Stimulated activated memory B cell treated with anti-CD40 and anti-IgM and Interleukin-4, amounts not matched to agents 10 μg/mL and 1 μg/mL and 100 μg/mL, for 72 hours (primary cell): Measurements from ENCODE around the gene KSR1.
"Not testable (repeated sequence)": the region's sequence is repeated elsewhere in the genome, so short reads cannot be mapped to it uniquely, and the experiment has no call there.

Source experiments
- ATAC-seq: fragments of 150-1000 bp; cut with Tn5 transposase; 2 replicates; pipeline ENCODE4 v1.10.0; 2021
- H3K27ac Mint-ChIP-seq: one replicate; pipeline ENCODE4 v1.8.0; 2022; ENCODE audit warnings: mild to moderate bottlenecking, mixed read lengths
- H3K27me3 Mint-ChIP-seq: one replicate; pipeline ENCODE4 v1.8.0; 2022; ENCODE audit warnings: mixed read lengths
- H3K36me3 Mint-ChIP-seq: one replicate; pipeline ENCODE4 v1.8.0; 2022; ENCODE audit warnings: mixed read lengths
- H3K4me1 Mint-ChIP-seq: one replicate; pipeline ENCODE4 v1.8.0; 2022; ENCODE audit warnings: mixed read lengths
- H3K4me3 Mint-ChIP-seq: one replicate; pipeline ENCODE4 v1.8.0; 2022; ENCODE audit warnings: mild to moderate bottlenecking, moderate library complexity, mixed read lengths
- H3K9me3 Mint-ChIP-seq: one replicate; pipeline ENCODE4 v1.8.0; 2022; ENCODE audit warnings: mixed read lengths

The KSR1 gene

GRCh38 chr17:27666831-27667560 is 210.7 kb downstream of the KSR1 start:
- H3K27me3 Mint-ChIP-seq: peaks cover 24% of the 10 kb centered on the region
- H3K4me1 Mint-ChIP-seq: no peaks in the 10 kb centered on the region
- ATAC-seq: no peak
- no peak overlapping the region for H3K4me3 Mint-ChIP-seq
- H3K27ac Mint-ChIP-seq: no peak overlapping the region
- H3K36me3 Mint-ChIP-seq: no peaks in the 10 kb centered on the region
- no peaks in the 10 kb centered on the region for H3K9me3 Mint-ChIP-seq

- no peak overlapping the region for H3K27ac Mint-ChIP-seq
These were observed 211.6 kb downstream of the KSR1 start for GRCh38 chr17:27667656-27668487.

GRCh38 chr17:27668488-27668823 is 212.2 kb downstream of the KSR1 start:
- Mint-ChIP-seq H3K4me3 (no peak overlapping the region), H3K27me3 (peaks cover 19% of the 10 kb centered on the region), H3K9me3 (no peaks in the 10 kb centered on the region), H3K36me3 (no peaks in the 10 kb centered on the region), H3K27ac (no peak overlapping the region), H3K4me1 (no peaks in the 10 kb centered on the region)
- ATAC-seq: no peak

More at GRCh38 chr17:27667656-27668487, 211.6 kb downstream of the KSR1 start:
- Mint-ChIP-seq H3K27me3 (peaks cover 19% of the 10 kb centered on the region), H3K4me3 (no peak overlapping the region), H3K36me3 (no peaks in the 10 kb centered on the region), H3K9me3 (no peaks in the 10 kb centered on the region), H3K4me1 (no peaks in the 10 kb centered on the region)
- ATAC-seq: no peak

GRCh38 chr17:27669136-27669535 is 212.9 kb downstream of the KSR1 start:
- ATAC-seq: no peak

GRCh38 chr17:27669850-27670249 is 213.6 kb downstream of the KSR1 start:
- Mint-ChIP-seq H3K36me3 (no peaks in the 10 kb centered on the region), H3K4me3 (no peak overlapping the region), H3K27ac (no peak overlapping the region), H3K4me1 (no peaks in the 10 kb centered on the region), H3K9me3 (no peaks in the 10 kb centered on the region), H3K27me3 (peaks cover 19% of the 10 kb centered on the region)
- ATAC-seq: no peak

More at GRCh38 chr17:27669136-27669535, 212.9 kb downstream of the KSR1 start:
- Mint-ChIP-seq H3K4me3 (no peak overlapping the region), H3K9me3 (no peaks in the 10 kb centered on the region), H3K27me3 (peaks cover 19% of the 10 kb centered on the region), H3K36me3 (no peaks in the 10 kb centered on the region), H3K4me1 (no peaks in the 10 kb centered on the region), H3K27ac (no peak overlapping the region)

- no peaks in the 10 kb centered on the region for H3K9me3 Mint-ChIP-seq
- no peak overlapping the region for H3K4me3 Mint-ChIP-seq
- peak; percentile 6 for ATAC-seq
- no peak overlapping the region for H3K27ac Mint-ChIP-seq
- H3K36me3 Mint-ChIP-seq: no peaks in the 10 kb centered on the region
- peaks cover 19% of the 10 kb centered on the region for H3K27me3 Mint-ChIP-seq
- H3K4me1 Mint-ChIP-seq: no peaks in the 10 kb centered on the region
These were observed 214.7 kb downstream of the KSR1 start for GRCh38 chr17:27670791-27671590.

- Mint-ChIP-seq H3K27ac (no peak overlapping the region), H3K4me1 (no peaks in the 10 kb centered on the region), H3K4me3 (no peak overlapping the region), H3K36me3 (no peaks in the 10 kb centered on the region), H3K27me3 (peaks cover 19% of the 10 kb centered on the region), H3K9me3 (no peaks in the 10 kb centered on the region)
- ATAC-seq: peak; percentile 6
These were observed 215.3 kb downstream of the KSR1 start for GRCh38 chr17:27671591-27671910.

- ATAC-seq, H3K4me3 Mint-ChIP-seq, H3K36me3 Mint-ChIP-seq, H3K9me3 Mint-ChIP-seq, H3K27ac Mint-ChIP-seq, H3K4me1 Mint-ChIP-seq: not testable (repeated sequence)
- H3K27me3 Mint-ChIP-seq: peaks cover 19% of the 10 kb centered on the region
These were observed 215.8 kb downstream of the KSR1 start for GRCh38 chr17:27671977-27672480.

GRCh38 chr17:27674335-27674734 is 218.1 kb downstream of the KSR1 start:
- no peak overlapping the region for H3K4me3 Mint-ChIP-seq
- no peak for ATAC-seq
- no peaks in the 10 kb centered on the region for H3K36me3 Mint-ChIP-seq
- H3K4me1 Mint-ChIP-seq: no peaks in the 10 kb centered on the region
- H3K27ac Mint-ChIP-seq: no peak overlapping the region
- no peaks in the 10 kb centered on the region for H3K9me3 Mint-ChIP-seq
- peaks cover 19% of the 10 kb centered on the region for H3K27me3 Mint-ChIP-seq
